GM21381 (cell line): ENCODE measurements around the gene PTP4A2.
"Not testable (repeated sequence)": the region's sequence is repeated elsewhere in the genome, so short reads cannot be mapped to it uniquely, and the experiment has no call there.

ENCODE experiments used
- ATAC-seq: cut with Tn5 transposase; IDR thresholded peaks from one replicate; pipeline ENCODE4 v1.9.1; 2021; ENCODE audit warnings: mild to moderate bottlenecking, moderate library complexity; ENCODE audit not compliant: unreplicated experiment

The PTP4A2 gene

DNA sequence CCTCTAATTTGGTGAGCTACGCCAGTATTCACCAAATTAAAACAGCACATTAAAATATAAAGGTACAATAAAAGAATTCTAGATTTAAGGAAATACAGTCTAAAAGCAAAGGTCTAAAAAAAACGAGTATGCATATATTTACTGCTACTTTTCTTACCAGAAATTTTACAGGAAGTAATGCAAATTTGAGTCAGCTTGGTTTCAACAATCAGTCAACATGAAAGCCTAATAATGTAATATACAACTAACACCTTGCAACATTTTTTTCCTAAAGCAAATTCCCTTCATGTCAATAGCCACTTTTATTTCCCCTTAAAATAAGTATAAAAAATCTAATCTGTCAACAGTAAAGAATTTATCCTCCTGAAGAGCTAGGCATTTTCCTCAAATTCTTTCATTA lies 11.9 kb downstream of the PTP4A2 start:
- ATAC-seq, result no peak

DNA sequence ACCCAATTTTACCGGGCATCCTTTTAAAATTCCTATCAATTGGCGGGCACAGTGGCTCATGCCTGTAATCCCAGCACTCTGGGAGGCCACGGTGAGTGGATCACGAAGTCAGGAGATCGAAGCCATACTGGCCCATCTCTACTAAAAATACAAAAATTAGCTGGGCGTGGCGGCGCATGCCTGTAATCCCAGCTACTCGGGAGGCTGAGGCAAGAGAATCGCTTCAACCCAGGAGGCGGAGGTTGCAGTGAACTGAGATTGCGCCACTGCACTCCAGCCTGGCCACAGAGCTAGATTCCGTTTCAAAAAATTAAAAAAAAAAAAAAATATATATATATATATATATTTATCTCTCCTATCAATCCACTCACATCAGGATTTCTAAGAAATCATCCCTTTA lies 12.3 kb downstream of the PTP4A2 start:
- ATAC-seq, result not testable (repeated sequence)

GRCh38 chr1:31924839-31925238 lies 13.3 kb downstream of the PTP4A2 start:
- no peak for ATAC-seq

- no peak for ATAC-seq
Observed at GRCh38 chr1:31923901-31924535, 14.2 kb downstream of the PTP4A2 start.

DNA sequence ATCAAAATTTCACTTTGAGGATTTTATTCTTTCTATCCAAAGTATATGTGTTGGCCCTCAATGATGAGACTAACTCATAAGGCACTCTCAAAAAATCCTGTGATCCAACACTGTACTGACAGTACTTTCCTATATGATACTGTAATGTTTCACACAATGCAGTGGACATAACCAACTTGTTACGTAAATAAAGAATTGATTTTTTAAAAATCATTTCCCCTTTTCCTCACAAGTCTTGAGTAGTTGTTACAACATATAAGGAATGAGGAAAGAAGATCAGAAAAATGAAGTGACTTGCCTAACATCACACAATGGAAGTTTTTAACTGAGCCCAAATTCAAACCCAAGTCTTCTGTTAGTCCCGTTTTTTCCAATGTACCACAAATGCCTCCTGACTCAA lies 17.2 kb downstream of the PTP4A2 start:
- ATAC-seq, result no peak

GRCh38 chr1:31919591-31919990 lies 18.6 kb downstream of the PTP4A2 start:
- no peak for ATAC-seq

GRCh38 chr1:31915438-31915837 lies 22.7 kb downstream of the PTP4A2 start:
- ATAC-seq, result no peak

DNA sequence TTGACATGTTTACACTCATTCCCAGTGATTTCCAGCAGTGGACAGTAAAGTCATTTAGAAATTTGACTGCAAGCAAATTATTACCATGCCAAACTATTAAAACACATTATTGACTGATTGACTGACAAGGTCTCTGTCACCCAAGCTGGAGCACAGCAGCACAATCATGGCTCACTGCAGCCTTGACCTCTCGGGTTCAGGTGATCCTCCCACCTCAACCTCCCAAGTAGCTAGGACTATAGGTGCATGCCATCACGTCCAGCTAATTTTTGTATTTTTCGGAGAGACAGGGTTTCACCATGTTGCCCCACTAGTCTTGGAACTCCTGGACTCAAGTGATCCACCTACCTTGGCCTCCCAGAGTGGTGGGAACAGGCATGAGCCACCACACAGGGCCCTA lies 24.2 kb downstream of the PTP4A2 start:
- ATAC-seq, result no peak

DNA sequence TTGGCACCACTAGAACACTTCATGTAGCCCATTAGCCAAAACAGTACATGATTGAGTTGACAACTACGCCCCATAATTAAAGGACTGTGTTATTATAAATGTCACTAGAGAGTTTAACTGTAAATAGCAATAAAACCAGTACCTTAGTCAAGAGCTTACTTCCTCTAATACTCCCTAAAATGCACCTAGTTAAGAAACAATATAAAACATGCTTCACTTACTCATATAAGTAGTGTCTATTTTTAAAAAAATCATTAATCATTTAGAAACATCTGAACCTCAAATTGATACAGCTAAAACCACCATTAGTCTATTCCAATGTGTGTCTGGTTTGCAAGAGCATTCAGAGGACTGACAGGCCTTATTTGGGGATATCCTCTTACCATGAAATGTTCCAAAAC lies 25.3 kb downstream of the PTP4A2 start:
- ATAC-seq, result no peak

GRCh38 chr1:31911994-31912780 lies 26.0 kb downstream of the PTP4A2 start:
- ATAC-seq, result no peak

DNA sequence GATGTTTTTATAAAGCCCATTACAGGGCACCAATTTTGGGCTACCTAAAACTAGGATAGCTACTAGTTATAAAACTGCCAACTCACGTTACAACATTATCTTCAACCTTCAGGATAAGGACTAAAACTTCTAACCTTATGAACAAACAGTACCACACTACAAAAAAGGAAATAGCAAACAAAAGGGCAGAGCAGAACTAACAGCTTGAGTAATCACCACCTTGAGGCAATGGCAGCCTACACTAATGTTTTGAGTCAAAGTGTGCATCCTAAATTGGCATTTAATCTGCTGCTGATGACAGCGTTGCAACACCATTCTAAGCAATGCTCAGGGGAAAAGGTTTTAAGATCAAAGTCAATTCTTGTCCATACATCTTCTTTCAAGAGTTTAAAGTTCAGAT lies 27.2 kb downstream of the PTP4A2 start:
- ATAC-seq, result no peak

- ATAC-seq, result no peak
Observed at GRCh38 chr1:31909691-31910090, 28.5 kb downstream of the PTP4A2 start.

DNA sequence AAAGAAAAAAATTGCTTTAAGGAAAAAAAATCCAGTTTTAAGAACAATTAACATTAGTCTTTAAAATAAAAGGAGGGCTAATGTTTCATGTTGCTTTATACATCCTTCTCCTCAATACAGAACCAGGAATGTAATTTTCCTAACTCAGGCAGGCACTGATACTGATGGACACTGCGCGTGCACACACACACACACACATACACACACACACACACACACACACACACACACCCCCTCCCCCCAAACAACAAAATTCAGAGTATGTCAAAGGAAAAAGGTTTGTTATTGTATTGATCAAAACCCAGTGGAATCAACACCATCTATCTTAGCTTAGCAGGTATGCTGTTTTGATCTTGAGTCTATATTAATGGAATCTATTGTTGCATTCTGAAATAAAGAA lies 31.6 kb downstream of the PTP4A2 start:
- ATAC-seq, result no peak

DNA sequence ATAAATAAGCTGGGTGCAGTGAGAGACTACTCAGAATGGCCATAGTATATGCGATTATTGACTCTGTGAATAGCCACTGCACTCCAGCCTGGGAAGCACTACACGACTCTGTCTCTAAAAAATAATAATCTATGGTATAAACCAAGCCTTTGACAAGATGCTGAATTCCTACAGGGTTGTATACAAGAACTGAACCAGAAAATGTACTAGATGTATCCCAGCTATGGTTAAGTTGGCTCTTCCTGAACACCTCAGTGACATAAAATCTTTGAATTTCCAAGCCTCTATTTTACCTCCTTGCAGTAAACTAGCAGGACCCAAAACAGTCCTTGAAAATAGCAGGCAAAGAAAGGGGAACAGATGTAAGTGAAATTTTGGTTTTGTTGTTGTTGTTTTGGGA lies 32.5 kb downstream of the PTP4A2 start:
- ATAC-seq, result no peak

DNA sequence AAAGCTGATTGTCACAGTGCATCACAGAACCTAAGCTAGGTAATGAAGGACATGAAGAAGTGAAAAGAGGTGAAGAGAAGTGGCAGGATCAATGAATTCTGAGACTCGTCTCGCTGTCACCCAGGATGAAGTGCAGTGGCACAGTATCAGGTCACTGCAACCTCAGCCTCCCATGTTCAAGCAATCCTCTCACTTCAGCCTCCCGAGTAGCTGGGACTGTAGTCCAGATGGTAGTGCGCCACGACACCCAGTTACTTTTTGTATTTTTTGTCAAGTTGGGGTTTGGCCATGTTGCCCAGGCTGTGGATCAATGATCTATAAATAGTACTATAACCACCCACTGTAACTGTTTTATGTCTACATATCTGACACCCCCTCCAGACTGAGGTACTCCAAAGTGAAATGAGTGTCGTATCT lies 33.1 kb downstream of the PTP4A2 start:
- ATAC-seq, result no peak

DNA sequence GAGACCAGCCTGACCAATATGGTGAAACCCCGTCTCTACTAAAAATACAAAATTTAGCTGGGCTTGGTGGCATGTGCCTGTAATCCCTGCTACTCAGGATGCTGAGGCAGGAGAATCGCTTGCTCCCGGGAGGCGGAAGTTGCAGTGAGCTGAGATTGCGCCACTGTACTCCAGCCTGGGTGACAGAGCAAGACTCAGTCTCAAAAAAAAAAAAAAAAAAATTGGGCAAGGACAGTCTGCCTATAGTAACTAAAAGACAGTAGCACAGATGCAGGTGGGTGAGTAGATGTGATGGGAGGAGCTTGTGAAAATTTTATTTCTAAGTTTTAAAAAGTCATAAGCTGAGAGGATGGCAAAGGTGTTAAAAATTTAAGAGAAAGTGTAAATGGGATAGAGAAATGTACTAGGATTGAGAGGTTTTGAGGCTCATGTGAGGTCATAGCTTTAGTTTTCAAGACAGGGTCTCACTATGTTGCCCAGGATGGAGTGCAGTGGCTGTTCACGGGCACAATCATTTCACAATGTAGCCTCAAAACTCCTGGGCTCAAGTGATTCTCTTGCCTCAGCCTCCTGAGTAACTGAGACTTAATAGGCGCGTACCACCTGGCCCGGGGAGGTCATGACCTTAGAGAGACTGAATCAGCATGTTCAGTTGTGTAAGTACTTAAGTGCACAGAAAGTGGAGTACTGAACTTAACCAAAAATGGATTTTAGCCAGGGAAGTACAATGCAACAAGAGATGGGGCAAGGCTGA lies 33.7 kb downstream of the PTP4A2 start:
- ATAC-seq, result no peak

- ATAC-seq, result no peak
Observed at GRCh38 chr1:31902510-31902860, 35.7 kb downstream of the PTP4A2 start.

DNA sequence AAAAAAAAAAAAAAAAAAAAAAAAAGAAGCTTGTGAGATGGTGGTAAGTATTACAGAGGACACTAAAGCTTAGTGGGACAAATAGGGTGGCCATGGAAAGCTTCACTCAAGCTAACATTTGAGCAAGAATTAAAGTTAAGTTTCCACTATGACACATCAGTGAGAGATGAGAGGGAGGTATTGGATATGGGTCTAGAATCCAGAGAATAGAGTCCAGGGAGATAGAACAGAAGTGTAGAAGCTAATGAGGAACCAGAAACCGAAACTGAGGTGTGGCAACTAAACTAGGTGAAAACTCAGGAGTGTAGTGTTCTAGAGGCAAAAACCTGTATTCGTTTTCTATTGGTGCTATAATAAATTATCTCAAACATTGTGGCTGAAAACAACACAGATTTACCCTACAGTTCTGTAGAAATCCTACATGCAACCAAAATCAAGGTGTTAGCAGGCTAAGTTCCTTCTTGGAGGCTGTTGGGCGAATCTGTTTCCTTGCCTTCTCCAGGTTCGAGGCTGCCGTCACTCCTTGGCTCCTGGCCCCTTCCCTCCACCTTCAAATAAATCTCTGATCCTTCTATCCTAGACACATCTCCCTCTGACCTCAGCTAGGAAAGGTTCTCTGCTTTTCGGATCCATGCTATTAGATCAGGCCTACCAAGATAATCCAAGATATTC lies 36.2 kb downstream of the PTP4A2 start:
- ATAC-seq, result no peak

- ATAC-seq, result no peak
Observed at GRCh38 chr1:31900790-31901189, 37.4 kb downstream of the PTP4A2 start.

DNA sequence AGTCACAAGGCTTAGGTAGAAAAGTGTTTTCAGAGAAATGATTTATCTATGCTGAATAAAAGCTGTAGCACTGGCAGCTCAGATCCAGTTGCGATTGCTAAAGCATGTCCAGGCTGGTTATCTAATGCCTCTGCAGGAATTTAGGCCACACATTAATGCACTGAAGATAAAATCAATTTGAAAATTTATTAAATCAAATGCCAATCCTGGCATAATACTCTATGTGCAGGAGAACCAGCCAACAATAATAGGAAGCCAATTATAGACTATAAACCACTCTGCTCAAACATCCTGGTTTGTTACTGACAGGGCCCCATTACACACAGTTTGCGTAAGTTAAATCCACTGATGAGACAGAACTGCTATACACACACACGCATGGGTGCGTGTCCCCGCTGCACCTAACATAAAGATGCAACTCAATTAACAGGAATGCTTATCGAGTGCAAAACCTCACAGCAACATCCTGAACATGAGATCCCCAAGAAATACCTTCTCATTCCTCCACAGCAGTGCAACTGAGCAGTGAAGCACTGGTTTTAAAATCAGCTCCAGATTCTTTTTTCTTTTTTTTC lies 40.6 kb downstream of the PTP4A2 start:
- no peak for ATAC-seq
